ENCODE data around the gene TM9SF1. TPM values are rescaled to one million over a fixed set of nuclear protein-coding genes. Genes with fewer than 3 reads are reported as not detected.
A peak's percentile ranks its signal among the peaks of the same experiment; 100 is the strongest.

Gene TM9SF1
- total RNA-seq, 1 experiment from 2014 or later: 84.2 TPM

GRCh38 chr14:24179294-24179960 lies 15.8 kb downstream of the TM9SF1 start:
- no peak for DNase-seq (ENCODE audit: low read depth)

- DNase-seq (ENCODE audit: low read depth): no peak
These were observed 16.7 kb downstream of the TM9SF1 start for GRCh38 chr14:24178399-24179178.

- DNase-seq (ENCODE audit: low read depth): no peak
These were observed 17.4 kb downstream of the TM9SF1 start for GRCh38 chr14:24177891-24178290.

- no peak for DNase-seq (ENCODE audit: low read depth)
These were observed 18.0 kb downstream of the TM9SF1 start for GRCh38 chr14:24177041-24177825.

GRCh38 chr14:24176599-24176998 lies 18.6 kb downstream of the TM9SF1 start:
- DNase-seq (ENCODE audit: low read depth): no peak

- DNase-seq (ENCODE audit: low read depth): no peak
These were observed 22.4 kb downstream of the TM9SF1 start for GRCh38 chr14:24172871-24173281.

- DNase-seq (ENCODE audit: low read depth): no peak
These were observed 22.9 kb downstream of the TM9SF1 start for GRCh38 chr14:24172261-24172860.

- no peak for DNase-seq (ENCODE audit: low read depth)
These were observed 23.6 kb downstream of the TM9SF1 start, which contains the start of gene REC8 for GRCh38 chr14:24171422-24172260. TSS of gene REC8 (plus strand) at chr14:24172080. CDS start at chr14:24172553, 473 bp downstream.

GRCh38 chr14:24167469-24168114 lies 27.6 kb downstream of the TM9SF1 start:
- DNase-seq (ENCODE audit: low read depth): no peak

GRCh38 chr14:24165785-24166184 lies 29.5 kb downstream of the TM9SF1 start:
- no peak for DNase-seq (ENCODE audit: low read depth)

GRCh38 chr14:24164518-24164991 lies 30.7 kb downstream of the TM9SF1 start:
- no peak for DNase-seq (ENCODE audit: low read depth)

GRCh38 chr14:24162093-24162492 lies 33.1 kb downstream of the TM9SF1 start:
- DNase-seq (ENCODE audit: low read depth): no peak

GRCh38 chr14:24160850-24161804 lies 34.1 kb downstream of the TM9SF1 start, which contains the start of gene IRF9:
TSS of gene IRF9 (plus strand) at chr14:24161265. CDS start at chr14:24162145, 880 bp downstream.
- peak; percentile 94 for DNase-seq (ENCODE audit: low read depth)

GRCh38 chr14:24160499-24160849 lies 34.8 kb downstream of the TM9SF1 start:
- no peak for DNase-seq (ENCODE audit: low read depth)

- no peak for DNase-seq (ENCODE audit: low read depth)
These were observed 35.3 kb downstream of the TM9SF1 start for GRCh38 chr14:24159777-24160498.

- DNase-seq (ENCODE audit: low read depth): no peak
These were observed 37.9 kb downstream of the TM9SF1 start for GRCh38 chr14:24157331-24157730.

GRCh38 chr14:24156840-24157239 lies 38.4 kb downstream of the TM9SF1 start:
- no peak for DNase-seq (ENCODE audit: low read depth)

- no peak for DNase-seq (ENCODE audit: low read depth)
These were observed 40.1 kb downstream of the TM9SF1 start for GRCh38 chr14:24155100-24155499.

All from LHCN-M2 (cell line).